Gastrocnemius medialis (tissue), 4 donors: ENCODE data around the gene TFPI. TPM values are rescaled to one million over a fixed set of nuclear protein-coding genes. Genes with fewer than 3 reads are reported as not detected.

Source experiments
- ATAC-seq, 2 donors: fragments of 150-250 bp; one replicate each; pipeline ENCODE4 v1.9.1; 2016
- DNase-seq, 2 donors: peaks; one replicate each; pipeline ENCODE4 v3.0.0-alpha.2; 2019
- H3K27ac ChIP-seq, 4 donors: fragments of 200-600 bp; sonication (generic); 1 replicate in 1 of 4; 2 replicates in 3 of 4; pipeline ENCODE4 v1.5.1; 2016 to 2018; ENCODE audit warnings: mild to moderate bottlenecking in 2 of 4, moderate library complexity in 1 of 4
- H3K27me3 ChIP-seq, 3 donors: fragments of 200-600 bp; sonication (generic) in 2 of 3; 1 replicate in 1 of 3; 2 replicates in 2 of 3; pipeline versions ENCODE4 v1.5.1 to v1.6.0; 2016 to 2019; ENCODE audit warnings: mild to moderate bottlenecking in 1 of 3, moderate library complexity in 1 of 3
- H3K36me3 ChIP-seq, 2 donors: fragments of 200-600 bp; sonication (generic) in 1 of 2; one replicate each; pipeline ENCODE4 v1.5.1; 2017 to 2018
- H3K4me1 ChIP-seq, 2 donors: fragments of 200-600 bp; sonication (generic) in 1 of 2; one replicate each; pipeline ENCODE4 v1.5.1; 2016 to 2017; ENCODE audit warnings: mild to moderate bottlenecking in 2 of 2
- H3K4me3 ChIP-seq, 4 donors: fragments of 200-600 bp; sonication (generic) in 3 of 4; 1 replicate in 1 of 4; 2 replicates in 3 of 4; pipeline ENCODE4 v1.5.1; 2016 to 2019; ENCODE audit warnings: mild to moderate bottlenecking in 2 of 4
- H3K9me3 ChIP-seq, 3 donors: fragments of 200-600 bp; sonication (generic) in 2 of 3; 1 replicate in 1 of 3; 2 replicates in 2 of 3; pipeline ENCODE4 v1.5.1; 2016 to 2019
- POLR2A ChIP-seq, 2 donors: fragments of 450-650 bp; IDR thresholded peaks; one replicate each; pipeline ENCODE4 v1.6.1; 2017; ENCODE audit warnings: antibody characterized with exemption in 2 of 2, mild to moderate bottlenecking in 2 of 2, moderate library complexity in 2 of 2
- in situ Hi-C, 4 donors: fragments of 200-750 bp; cut with MboI; loops; one replicate each; pipeline versions ENCODE4 v1.15.0 to v1.8.0; 2017; ENCODE audit warnings: low sequenced_read_pairs in 4 of 4
- intact Hi-C: fragments of 100-400 bp; cut with DNase I; formaldehyde crosslinking; loops from one replicate; pipeline ENCODE4 v1.15.1; 2023; ENCODE audit warnings: low total_unique reads
- total RNA-seq, 4 donors: library from RNA; depleted of rRNA; stranded (reverse); fragments of >200 nt; gene quantifications; one replicate each; pipeline versions ENCODE4 v1.1.0 to v1.2.3, GENCODE V29; 2016
- TF ChIP-seq, protein P1 (sequence below), 5 experiments: fragments of 450-650 bp in 3 of 5; fragments of 200-600 bp in 2 of 5; sonication (generic) in 2 of 5; IDR thresholded peaks in 4 of 5; conservative IDR thresholded peaks in 1 of 5; 1 replicate in 4 of 5; 2 replicates in 1 of 5; pipeline ENCODE4 v1.5.1; 2016 to 2019; ENCODE audit warnings: antibody characterized with exemption in 5 of 5, mild to moderate bottlenecking in 3 of 5, moderate library complexity in 3 of 5

TFPI gene
- total RNA-seq, 4 donors from 2014 or later, result 30.7 to 91.5 (median 54.7) TPM

DNA sequence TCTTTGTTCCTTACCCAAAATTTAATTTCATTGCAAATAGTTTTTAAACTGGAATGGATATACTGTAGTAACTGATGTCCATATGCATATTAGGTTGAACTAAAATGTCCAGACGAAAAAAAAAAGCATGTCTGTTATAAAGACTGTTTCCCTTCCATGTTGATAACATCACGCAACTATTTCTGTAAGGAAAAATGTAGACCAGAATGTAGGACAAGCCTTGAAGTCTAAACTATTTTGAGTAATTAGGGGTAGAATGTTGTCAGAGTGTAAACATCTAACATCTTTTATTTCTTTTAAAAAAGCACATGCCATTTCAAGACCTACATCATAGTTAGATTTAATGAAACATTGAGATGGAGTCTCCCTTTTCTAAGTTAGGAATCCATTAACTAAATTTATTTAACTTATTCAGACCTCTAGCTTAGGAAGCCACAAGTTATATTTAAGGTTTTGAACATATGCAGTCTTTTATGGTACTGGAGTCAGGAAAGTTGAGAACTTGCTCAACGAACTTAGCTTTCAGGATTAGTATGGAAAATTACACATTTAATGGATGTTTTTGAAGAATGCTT is 114.0 kb downstream of the TFPI start:
- in situ Hi-C loops (loop anchor here in 2 of 4 donors (10.0 to 25.0 kb wide), 2 partner anchors 135 to 553 kb away; no protein-coding TSS in a partner anchor), intact Hi-C loops (no loop called here)
- DNase-seq (no peak), ATAC-seq (no peak)
- Histone ChIP-seq H3K27me3 (no peaks in the 10 kb centered on the region), H3K4me1 (no peaks in the 10 kb centered on the region), H3K27ac (no peak overlapping the region), H3K9me3 (no peaks in the 10 kb centered on the region), H3K36me3 (no peaks in the 10 kb centered on the region), H3K4me3 (no peak overlapping the region)
- TF ChIP-seq POLR2A (IDR thresholded peaks at IDR 0.05), result no peak
- TF ChIP-seq, protein P1, sequence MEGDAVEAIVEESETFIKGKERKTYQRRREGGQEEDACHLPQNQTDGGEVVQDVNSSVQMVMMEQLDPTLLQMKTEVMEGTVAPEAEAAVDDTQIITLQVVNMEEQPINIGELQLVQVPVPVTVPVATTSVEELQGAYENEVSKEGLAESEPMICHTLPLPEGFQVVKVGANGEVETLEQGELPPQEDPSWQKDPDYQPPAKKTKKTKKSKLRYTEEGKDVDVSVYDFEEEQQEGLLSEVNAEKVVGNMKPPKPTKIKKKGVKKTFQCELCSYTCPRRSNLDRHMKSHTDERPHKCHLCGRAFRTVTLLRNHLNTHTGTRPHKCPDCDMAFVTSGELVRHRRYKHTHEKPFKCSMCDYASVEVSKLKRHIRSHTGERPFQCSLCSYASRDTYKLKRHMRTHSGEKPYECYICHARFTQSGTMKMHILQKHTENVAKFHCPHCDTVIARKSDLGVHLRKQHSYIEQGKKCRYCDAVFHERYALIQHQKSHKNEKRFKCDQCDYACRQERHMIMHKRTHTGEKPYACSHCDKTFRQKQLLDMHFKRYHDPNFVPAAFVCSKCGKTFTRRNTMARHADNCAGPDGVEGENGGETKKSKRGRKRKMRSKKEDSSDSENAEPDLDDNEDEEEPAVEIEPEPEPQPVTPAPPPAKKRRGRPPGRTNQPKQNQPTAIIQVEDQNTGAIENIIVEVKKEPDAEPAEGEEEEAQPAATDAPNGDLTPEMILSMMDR (IDR thresholded peaks at IDR 0.05 in 4 of 5, conservative IDR thresholded peaks at IDR 0.05 in 1 of 5), result no peak

DNA sequence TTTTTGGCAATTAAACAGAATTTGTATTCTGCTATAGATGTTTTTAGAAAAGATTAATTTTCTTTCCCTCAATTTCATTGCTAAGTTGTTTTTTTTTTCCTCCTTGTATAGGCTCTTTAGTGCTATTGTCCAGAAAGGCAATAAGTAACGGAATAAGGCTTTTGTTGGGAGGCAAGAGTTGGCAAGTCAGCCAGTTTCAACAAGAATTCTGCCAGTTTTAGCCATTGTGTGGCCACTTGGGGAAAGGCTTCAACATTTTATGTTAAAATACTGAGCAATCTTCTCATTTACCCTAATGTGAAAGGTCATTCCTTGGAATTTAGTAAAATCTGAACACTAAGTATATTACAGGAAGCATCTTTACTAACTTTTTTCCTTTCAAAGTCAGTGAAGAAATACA is 115.8 kb downstream of the TFPI start:
- Histone ChIP-seq H3K27me3 (no peaks in the 10 kb centered on the region), H3K9me3 (no peaks in the 10 kb centered on the region), H3K4me3 (no peak overlapping the region), H3K27ac (no peak overlapping the region), H3K4me1 (no peaks in the 10 kb centered on the region), H3K36me3 (no peaks in the 10 kb centered on the region)
- ATAC-seq (no peak), DNase-seq (no peak)
- TF ChIP-seq, protein P1 (IDR thresholded peaks at IDR 0.05 in 4 of 5, conservative IDR thresholded peaks at IDR 0.05 in 1 of 5), result no peak
- TF ChIP-seq POLR2A (IDR thresholded peaks at IDR 0.05), result no peak
- in situ Hi-C loops (loop anchor here in 1 of 4 donors (25.0 kb wide), 1 partner anchor 551 kb away; no protein-coding TSS in a partner anchor), intact Hi-C loops (no loop called here)

GRCh38 chr2:187435756-187436155 is 118.5 kb downstream of the TFPI start:
- ATAC-seq (no peak), DNase-seq (no peak)
- no peaks in the 10 kb centered on the region for H3K9me3 ChIP-seq
- intact Hi-C loops (no loop called here), in situ Hi-C loops (loop anchor here in 1 of 4 donors (25.0 kb wide), 1 partner anchor 548 kb away; no protein-coding TSS in a partner anchor)
- H3K4me1 ChIP-seq, result no peaks in the 10 kb centered on the region
- no peaks in the 10 kb centered on the region for H3K36me3 ChIP-seq
- H3K27me3 ChIP-seq, result no peaks in the 10 kb centered on the region
- H3K4me3 ChIP-seq, result no peak overlapping the region
- H3K27ac ChIP-seq, result no peak overlapping the region
- TF ChIP-seq POLR2A (IDR thresholded peaks at IDR 0.05), result no peak
- TF ChIP-seq, protein P1 (IDR thresholded peaks at IDR 0.05 in 4 of 5, conservative IDR thresholded peaks at IDR 0.05 in 1 of 5), result no peak

- Histone ChIP-seq H3K27me3 (no peaks in the 10 kb centered on the region), H3K4me1 (peaks cover 0 to 4% of the 10 kb centered on the region in 2 donors)
- in situ Hi-C loops, result loop anchor here in 1 of 4 donors (25.0 kb wide), 1 partner anchor 548 kb away; no protein-coding TSS in a partner anchor
These were observed 119.2 kb downstream of the TFPI start for GRCh38 chr2:187435078-187435477.

More at GRCh38 chr2:187435078-187435477, 119.2 kb downstream of the TFPI start:
- no peak for DNase-seq
- Histone ChIP-seq H3K4me3 (no peak overlapping the region), H3K36me3 (no peaks in the 10 kb centered on the region), H3K9me3 (no peaks in the 10 kb centered on the region), H3K27ac (no peak overlapping the region)
- TF ChIP-seq, protein P1 (IDR thresholded peaks at IDR 0.05 in 4 of 5, conservative IDR thresholded peaks at IDR 0.05 in 1 of 5), result no peak
- TF ChIP-seq POLR2A (IDR thresholded peaks at IDR 0.05), result no peak
- ATAC-seq, result no peak
- intact Hi-C loops, result no loop called here
